NCI-H510A (cell line): ENCODE measurements around the gene FAM76A.
"Not testable (repeated sequence)": the region's sequence is repeated elsewhere in the genome, so short reads cannot be mapped to it uniquely, and the experiment has no call there.

ENCODE experiments used
- DNase-seq: peaks from one replicate; lab custom pipeline; 2025; lab: John Stamatoyannopoulos, UW

FAM76A gene

GRCh38 chr1:27724961-27725373 is 794 bp upstream of the FAM76A start:
- DNase-seq = peak; percentile 77

GRCh38 chr1:27726173-27727044 is 648 bp downstream of the FAM76A start:
- peak; percentile 26 for DNase-seq

- no peak for DNase-seq
These were observed 1.4 kb downstream of the FAM76A start for GRCh38 chr1:27727126-27727525.

- no peak for DNase-seq
These were observed 10.5 kb downstream of the FAM76A start for GRCh38 chr1:27736252-27736651.

GRCh38 chr1:27741121-27741520 is 15.4 kb downstream of the FAM76A start:
- no peak for DNase-seq

GRCh38 chr1:27744556-27744955 is 18.8 kb downstream of the FAM76A start:
- DNase-seq = no peak

- DNase-seq = no peak
These were observed 19.7 kb downstream of the FAM76A start for GRCh38 chr1:27745466-27745865.

- no peak for DNase-seq
These were observed 26.6 kb downstream of the FAM76A start for GRCh38 chr1:27752360-27752759.

- no peak for DNase-seq
These were observed 29.5 kb downstream of the FAM76A start for GRCh38 chr1:27755286-27755685.

GRCh38 chr1:27755865-27756264 is 30.1 kb downstream of the FAM76A start:
- no peak for DNase-seq

GRCh38 chr1:27759236-27759635 is 33.5 kb downstream of the FAM76A start:
- DNase-seq = no peak

- DNase-seq = no peak
These were observed 34.7 kb downstream of the FAM76A start for GRCh38 chr1:27760426-27760825.

GRCh38 chr1:27762033-27762432 is 36.3 kb downstream of the FAM76A start:
- no peak for DNase-seq

GRCh38 chr1:27763358-27763757 is 37.6 kb downstream of the FAM76A start:
- DNase-seq = no peak

- no peak for DNase-seq
These were observed 44.6 kb downstream of the FAM76A start for GRCh38 chr1:27770293-27770830.

- no peak for DNase-seq
These were observed 46.5 kb downstream of the FAM76A start for GRCh38 chr1:27772036-27772931.

- DNase-seq = peak; percentile 94
These were observed 47.4 kb downstream of the FAM76A start, which contains the start of gene STX12 for GRCh38 chr1:27772932-27773825. TSS of gene STX12 (plus strand) at chr1:27773219. CDS start at chr1:27773308, 89 bp downstream.

- no peak for DNase-seq
These were observed 48.2 kb downstream of the FAM76A start for GRCh38 chr1:27773826-27774445.

GRCh38 chr1:27774654-27775053 is 48.9 kb downstream of the FAM76A start:
- DNase-seq = no peak

GRCh38 chr1:27775336-27775735 is 49.6 kb downstream of the FAM76A start:
- DNase-seq = not testable (repeated sequence)

GRCh38 chr1:27776276-27776675 is 50.5 kb downstream of the FAM76A start:
- not testable (repeated sequence) for DNase-seq
